NCI-H82 treated with DMSO at 0.1 percent for 48 hours (cell line): ENCODE data around the gene UBXN10.
A peak's percentile ranks its signal among the peaks of the same experiment; 100 is the strongest.

Source experiments
- DNase-seq: peaks from one replicate; lab custom pipeline; 2025; ENCODE audit not compliant: unreplicated experiment; lab: John Stamatoyannopoulos, UW

UBXN10 gene

GRCh38 chr1:20151906-20152598 lies 33.8 kb upstream of the UBXN10 start:
- peak; percentile 37 for DNase-seq

GRCh38 chr1:20152599-20152930 lies 33.3 kb upstream of the UBXN10 start:
- no peak for DNase-seq

GRCh38 chr1:20153000-20153418 lies 32.9 kb upstream of the UBXN10 start:
- no peak for DNase-seq

- DNase-seq = no peak
Measured at GRCh38 chr1:20154301-20154831, 31.5 kb upstream of the UBXN10 start.

GRCh38 chr1:20158358-20159070 lies 27.4 kb upstream of the UBXN10 start:
- DNase-seq = no peak

DNA sequence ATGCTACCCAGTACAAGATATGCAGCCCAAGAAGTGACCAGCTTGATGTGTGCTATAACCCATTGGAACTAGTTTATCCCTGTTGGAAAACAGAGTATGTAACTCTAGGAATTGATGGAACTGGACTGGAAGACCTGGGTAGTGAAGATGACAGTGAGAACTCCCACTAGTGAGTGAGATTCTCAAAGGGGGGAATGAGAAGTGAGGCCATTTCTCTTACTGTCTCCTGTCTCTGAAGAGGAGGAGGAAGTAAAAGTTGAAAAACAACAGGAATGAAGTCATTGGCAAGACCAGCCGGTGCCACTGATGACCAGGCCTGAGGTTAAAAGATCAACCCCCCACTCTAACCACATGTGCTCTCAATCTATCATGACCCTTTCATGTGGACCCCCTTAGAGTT lies 25.9 kb upstream of the UBXN10 start:
- no peak for DNase-seq

- DNase-seq = no peak
Measured at GRCh38 chr1:20164694-20165202, 21.1 kb upstream of the UBXN10 start.

DNA sequence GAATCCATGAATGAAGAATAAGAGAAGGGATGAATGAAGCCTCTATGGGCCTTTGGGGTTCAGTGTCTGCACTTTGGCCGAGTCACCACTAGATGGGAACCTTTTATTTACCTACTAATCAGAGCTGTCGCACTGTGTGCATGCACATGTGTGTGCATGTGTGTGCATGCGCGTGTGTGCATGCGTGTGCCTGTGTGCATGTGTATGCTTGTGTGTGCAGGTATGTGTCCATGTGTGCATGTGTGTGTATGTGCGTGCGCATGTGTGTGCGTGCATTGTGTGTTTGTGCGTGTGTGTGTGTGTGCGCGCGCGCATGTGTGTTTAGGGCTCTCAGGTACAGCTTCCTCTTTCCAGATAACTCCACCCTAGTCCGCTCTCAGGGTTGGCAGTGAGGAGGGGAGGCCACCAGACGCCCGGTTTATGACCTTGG lies 20.4 kb upstream of the UBXN10 start:
- DNase-seq = peak; percentile 1

GRCh38 chr1:20166051-20166450 lies 19.8 kb upstream of the UBXN10 start:
- DNase-seq = no peak

GRCh38 chr1:20167126-20167525 lies 18.8 kb upstream of the UBXN10 start:
- no peak for DNase-seq

DNA sequence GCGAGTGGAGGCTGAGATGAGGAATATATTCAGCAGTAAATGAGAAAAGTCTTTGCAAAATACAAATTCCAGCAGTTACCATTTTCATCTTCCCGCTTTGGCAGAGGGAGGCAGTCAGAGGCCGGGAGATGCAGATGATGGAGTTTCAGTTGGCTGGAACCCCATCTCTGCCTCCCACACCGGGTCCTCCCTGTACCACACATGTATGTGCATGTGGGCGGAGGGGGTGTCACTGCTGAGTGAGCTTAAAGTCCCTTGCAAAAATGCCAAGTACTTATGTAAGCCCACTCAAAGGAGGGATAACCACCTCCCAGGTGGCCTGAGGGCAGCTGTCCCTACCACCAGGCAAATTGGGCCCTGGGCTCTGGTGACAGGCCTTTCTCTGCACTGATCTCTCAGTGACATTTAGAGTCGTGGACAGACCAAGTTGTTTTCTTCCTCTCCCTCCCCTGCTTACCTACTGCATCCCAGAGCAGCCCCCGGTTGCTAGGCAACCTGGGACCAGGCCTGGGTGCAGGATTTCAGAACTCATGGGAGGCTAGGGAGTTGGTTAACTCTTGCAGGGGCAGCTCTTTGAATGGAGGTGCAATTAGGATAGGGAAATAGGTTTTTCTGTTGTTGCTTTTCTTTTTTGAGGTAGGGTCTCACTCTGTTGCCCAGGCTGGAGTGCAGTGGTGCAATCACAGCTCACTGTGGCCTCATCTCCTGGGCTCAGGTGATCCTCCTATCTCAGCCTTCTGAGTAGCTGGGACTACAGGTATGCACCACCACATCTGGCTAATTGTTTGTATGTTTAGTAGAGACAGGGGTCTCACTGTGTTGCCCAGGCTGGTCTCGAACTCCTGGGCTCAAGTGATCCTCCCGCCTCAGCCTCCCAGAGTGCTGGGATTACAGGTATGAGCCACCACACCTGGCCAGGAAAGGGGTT lies 17.1 kb upstream of the UBXN10 start:
- no peak for DNase-seq

DNA sequence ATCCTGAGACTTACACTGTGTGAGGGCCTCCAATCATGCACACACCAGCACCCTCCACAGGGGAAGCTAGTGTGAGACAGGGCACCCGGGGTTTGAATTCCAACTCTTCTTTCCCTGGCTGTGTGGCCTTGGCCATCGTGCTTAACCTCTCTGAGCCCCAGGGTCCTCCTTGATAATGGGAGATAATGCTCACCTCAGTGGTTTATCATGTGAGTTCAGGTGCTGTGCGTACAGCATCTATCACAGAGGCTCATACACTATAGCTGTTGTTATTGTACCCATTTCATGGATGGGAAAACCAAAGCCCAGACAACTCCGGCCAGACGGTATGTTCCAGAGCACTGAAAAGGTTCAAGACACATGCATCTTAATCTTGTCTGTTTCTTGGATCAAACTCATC lies 16.0 kb upstream of the UBXN10 start:
- no peak for DNase-seq

DNA sequence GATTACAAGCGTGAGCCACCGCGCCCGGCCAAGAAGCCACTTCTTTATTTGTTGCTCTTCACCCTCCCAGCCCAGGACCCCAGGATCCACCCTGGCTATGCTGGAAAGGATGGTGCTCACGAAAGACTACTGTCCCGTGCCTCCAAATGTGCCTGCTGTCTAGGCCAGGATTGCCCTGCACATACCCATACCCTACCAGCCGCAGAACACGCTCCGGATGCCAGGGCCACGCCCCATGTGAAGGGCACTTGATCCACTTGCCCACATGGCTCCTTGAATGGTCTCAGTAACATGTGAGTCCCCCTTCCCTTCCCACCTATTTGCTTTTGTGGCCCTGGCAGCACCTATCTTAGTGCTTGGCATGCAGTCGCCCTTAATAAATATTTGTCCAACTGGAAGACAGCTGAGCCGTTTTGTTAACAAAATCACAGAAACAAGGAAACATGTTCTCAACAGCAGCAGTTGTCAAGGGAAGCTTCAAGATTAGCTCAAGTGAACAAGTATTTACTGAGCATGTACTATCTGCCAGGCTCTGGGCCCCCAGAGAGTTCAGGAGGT lies 13.8 kb upstream of the UBXN10 start:
- no peak for DNase-seq

DNA sequence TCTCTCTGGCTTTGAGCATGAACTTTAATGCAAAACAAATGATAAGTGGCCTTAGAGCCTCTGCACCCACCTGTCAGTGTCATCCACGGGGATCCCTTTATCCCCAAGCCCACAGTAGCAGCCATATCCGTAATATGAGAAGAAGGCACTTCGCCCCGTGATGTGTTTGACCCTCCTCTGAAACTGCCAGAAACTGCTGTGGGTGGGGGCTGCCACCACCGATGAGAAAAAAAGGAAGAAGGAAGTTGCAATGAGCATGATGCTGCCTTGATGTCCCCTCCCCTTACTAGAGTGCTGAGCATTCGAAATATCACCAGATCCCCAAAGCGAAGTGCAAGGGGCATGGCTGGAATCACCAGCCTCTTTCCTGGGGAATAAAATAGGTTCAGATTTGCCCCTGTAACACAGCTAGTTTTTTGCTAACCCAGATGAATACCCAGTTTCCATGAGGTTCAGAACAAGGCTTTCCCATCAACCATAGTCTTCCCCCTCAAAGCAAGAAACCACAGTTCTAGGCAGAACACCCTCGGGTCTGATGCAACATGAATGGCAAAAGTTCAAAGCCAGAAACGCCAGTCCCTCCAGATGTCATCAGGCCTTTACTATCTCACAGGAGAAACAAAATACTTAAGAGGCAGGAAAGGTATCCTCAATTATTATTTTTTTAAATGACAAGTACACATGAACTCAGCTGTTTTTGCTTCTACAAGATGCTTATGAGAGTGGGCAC lies 10.8 kb upstream of the UBXN10 start:
- DNase-seq = no peak

GRCh38 chr1:20178634-20179370 lies 7.1 kb upstream of the UBXN10 start:
- no peak for DNase-seq

- DNase-seq = no peak
Measured at GRCh38 chr1:20179371-20180128, 6.3 kb upstream of the UBXN10 start.

DNA sequence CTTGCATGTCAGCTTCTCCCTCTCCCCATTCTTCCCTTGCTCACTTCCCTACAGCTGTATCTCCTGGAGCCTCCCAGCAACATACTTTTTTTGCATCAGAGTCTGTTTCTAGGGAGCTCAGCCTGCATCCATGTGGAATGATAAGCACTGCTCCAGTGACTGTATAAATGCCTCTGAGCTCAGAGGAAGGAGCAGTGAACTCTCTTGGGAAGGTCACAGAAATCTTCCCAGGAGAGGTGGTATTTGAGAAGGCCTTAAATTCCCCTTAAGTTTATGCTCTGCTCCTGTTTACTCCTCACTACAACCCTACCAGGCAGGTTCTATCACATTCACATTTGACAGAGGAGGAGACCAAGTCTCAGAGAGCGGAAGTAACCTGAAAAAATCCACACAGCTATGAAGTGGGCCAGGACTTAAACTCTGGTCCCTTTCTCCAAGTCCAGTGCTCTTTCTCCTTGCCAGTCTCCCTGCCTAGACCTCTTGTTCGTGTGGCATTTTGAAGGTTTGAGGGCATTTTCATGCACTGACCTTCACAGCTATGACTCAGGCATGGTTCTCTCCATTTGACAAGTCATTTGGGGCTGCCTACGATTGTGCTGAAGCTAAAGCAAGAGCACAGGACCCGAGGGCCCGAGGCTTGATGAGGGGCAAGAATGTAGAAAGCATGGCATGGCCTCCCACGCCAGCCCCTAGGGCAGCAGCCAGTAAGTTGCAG lies 5.6 kb upstream of the UBXN10 start:
- no peak for DNase-seq

DNA sequence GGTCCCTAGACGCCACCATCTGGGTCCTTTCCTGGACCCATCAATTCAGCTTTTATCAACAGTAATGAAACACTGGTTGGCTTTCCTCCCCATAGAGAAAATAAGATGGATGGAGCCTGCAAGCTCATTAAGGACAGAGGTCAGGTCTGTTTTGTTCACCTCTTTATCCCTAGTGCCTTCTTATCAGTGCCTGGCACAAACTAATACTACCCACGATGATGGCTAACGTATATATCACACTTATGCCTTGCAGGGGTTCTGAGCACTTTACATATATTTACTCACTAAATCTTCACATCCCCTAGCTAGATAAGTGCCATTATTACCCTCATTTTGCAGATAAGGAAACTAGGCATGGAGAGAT lies 5.1 kb upstream of the UBXN10 start:
- no peak for DNase-seq
